ENCODE measurements around the gene NCR2. TPM values are rescaled to one million over a fixed set of nuclear protein-coding genes. Genes with fewer than 3 reads are reported as not detected.

NCR2 gene
- total and polyA plus RNA-seq, 3 experiments from 2014 or later = not detected

GRCh38 chr6:41352396-41352795 lies 17.0 kb downstream of the NCR2 start:
- no peaks in the 10 kb centered on the region for H3K4me1 ChIP-seq (ENCODE audit: insufficient read depth, low read length)
- H3K27me3 ChIP-seq (ENCODE audit: insufficient read depth, low read length, poor library complexity, severe bottlenecking) = no peaks in the 10 kb centered on the region
- Mint-ChIP-seq H3K27ac (no peak overlapping the region), H3K4me3 (no peak overlapping the region), H3K36me3 (peaks cover 0 to 4% (median 2%) of the 10 kb centered on the region in 3 donors), H3K4me1 (no peaks in the 10 kb centered on the region), H3K9me3 (peaks cover 0 to 4% (median 0%) of the 10 kb centered on the region in 5 donors), H3K27me3 (peaks cover 11 to 25% of the 10 kb centered on the region in 2 donors)
- ChIA-PET CTCF (interaction anchor here (0.8 to 1.2 kb wide), 2 partner anchors 16 to 18 kb away, joined by 3 to 5 read pairs; no protein-coding TSS in a partner anchor), POLR2A (no interaction called here)
- DNase-seq = no peak
- H3K9me3 ChIP-seq (ENCODE audit: low read length) = no peaks in the 10 kb centered on the region
- H3K36me3 ChIP-seq (ENCODE audit: insufficient read depth, low read length) = no peaks in the 10 kb centered on the region
- H3K4me3 ChIP-seq (ENCODE audit: low read length) = no peak overlapping the region
- no peak overlapping the region for H3K27ac ChIP-seq (ENCODE audit: low read depth, low read length)

GRCh38 chr6:41352907-41353306 lies 17.5 kb downstream of the NCR2 start:
- Histone ChIP-seq H3K4me1 (ENCODE audit: insufficient read depth, low read length) (no peaks in the 10 kb centered on the region), H3K27ac (ENCODE audit: low read depth, low read length) (no peak overlapping the region), H3K4me3 (ENCODE audit: low read length) (no peak overlapping the region), H3K27me3 (ENCODE audit: insufficient read depth, low read length, poor library complexity, severe bottlenecking) (no peaks in the 10 kb centered on the region), H3K9me3 (ENCODE audit: low read length) (no peaks in the 10 kb centered on the region), H3K36me3 (ENCODE audit: insufficient read depth, low read length) (no peaks in the 10 kb centered on the region)
- Mint-ChIP-seq H3K27me3 (peaks cover 11 to 25% of the 10 kb centered on the region in 2 donors), H3K4me3 (no peak overlapping the region), H3K36me3 (peaks cover 0 to 4% (median 2%) of the 10 kb centered on the region in 3 donors), H3K9me3 (peaks cover 0 to 4% (median 0%) of the 10 kb centered on the region in 5 donors), H3K4me1 (no peaks in the 10 kb centered on the region), H3K27ac (no peak overlapping the region)
- DNase-seq = no peak
- ChIA-PET POLR2A (no interaction called here), CTCF (interaction anchor here (1.2 kb wide), 1 partner anchor 19 kb away, joined by 3 read pairs; no protein-coding TSS in a partner anchor)

GRCh38 chr6:41353333-41353732 lies 17.9 kb downstream of the NCR2 start:
- H3K27ac Mint-ChIP-seq = no peak overlapping the region
- POLR2A ChIA-PET = interaction anchor here (1.1 kb wide), 1 partner anchor 20 kb away, joined by 3 read pairs; no protein-coding TSS in a partner anchor
- H3K27ac ChIP-seq (ENCODE audit: low read depth, low read length) = no peak overlapping the region
- no peaks in the 10 kb centered on the region for H3K9me3 ChIP-seq (ENCODE audit: low read length)
- CTCF ChIA-PET = interaction anchor here (1.2 kb wide), 1 partner anchor 19 kb away, joined by 3 read pairs; no protein-coding TSS in a partner anchor
- H3K4me1 Mint-ChIP-seq = no peaks in the 10 kb centered on the region
- peaks cover 0 to 4% (median 2%) of the 10 kb centered on the region in 3 donors for H3K36me3 Mint-ChIP-seq
- H3K27me3 ChIP-seq (ENCODE audit: insufficient read depth, low read length, poor library complexity, severe bottlenecking) = no peaks in the 10 kb centered on the region
- DNase-seq = no peak
- no peak overlapping the region for H3K4me3 ChIP-seq (ENCODE audit: low read length)
- no peak overlapping the region for H3K4me3 Mint-ChIP-seq
- H3K9me3 Mint-ChIP-seq = peaks cover 0 to 4% (median 0%) of the 10 kb centered on the region in 5 donors
- H3K4me1 ChIP-seq (ENCODE audit: insufficient read depth, low read length) = no peaks in the 10 kb centered on the region
- peaks cover 11 to 25% of the 10 kb centered on the region in 2 donors for H3K27me3 Mint-ChIP-seq
- H3K36me3 ChIP-seq (ENCODE audit: insufficient read depth, low read length) = no peaks in the 10 kb centered on the region

- no peak overlapping the region for H3K4me3 ChIP-seq (ENCODE audit: low read length)
- H3K9me3 ChIP-seq (ENCODE audit: low read length) = peaks cover 10% of the 10 kb centered on the region
- H3K27me3 ChIP-seq (ENCODE audit: insufficient read depth, low read length, poor library complexity, severe bottlenecking) = no peaks in the 10 kb centered on the region
- H3K4me1 Mint-ChIP-seq = no peaks in the 10 kb centered on the region
- DNase-seq = no peak
- peaks cover 9 to 21% (median 18%) of the 10 kb centered on the region in 5 donors for H3K9me3 Mint-ChIP-seq
- no peak overlapping the region for H3K27ac Mint-ChIP-seq
- H3K27me3 Mint-ChIP-seq = peaks cover 6 to 10% of the 10 kb centered on the region in 2 donors
- no peaks in the 10 kb centered on the region for H3K36me3 ChIP-seq (ENCODE audit: insufficient read depth, low read length)
- no peaks in the 10 kb centered on the region for H3K4me1 ChIP-seq (ENCODE audit: insufficient read depth, low read length)
- peaks cover 2 to 17% (median 6%) of the 10 kb centered on the region in 3 donors for H3K36me3 Mint-ChIP-seq
- no peak overlapping the region for H3K4me3 Mint-ChIP-seq
- CTCF ChIA-PET = no interaction called here
- POLR2A ChIA-PET = no interaction called here
- no peak overlapping the region for H3K27ac ChIP-seq (ENCODE audit: low read depth, low read length)
These were observed 20.5 kb downstream of the NCR2 start for GRCh38 chr6:41355952-41356351.

GRCh38 chr6:41356825-41357224 lies 21.4 kb downstream of the NCR2 start:
- Mint-ChIP-seq H3K9me3 (peaks cover 17 to 30% (median 26%) of the 10 kb centered on the region in 5 donors), H3K36me3 (peaks cover 2 to 26% (median 6%) of the 10 kb centered on the region in 3 donors), H3K27me3 (peaks cover 6 to 15% of the 10 kb centered on the region in 2 donors), H3K4me1 (no peaks in the 10 kb centered on the region), H3K4me3 (no peak overlapping the region), H3K27ac (no peak overlapping the region)
- ChIA-PET POLR2A (no interaction called here), CTCF (no interaction called here)
- peaks cover 10% of the 10 kb centered on the region for H3K9me3 ChIP-seq (ENCODE audit: low read length)
- no peak overlapping the region for H3K27ac ChIP-seq (ENCODE audit: low read depth, low read length)
- H3K27me3 ChIP-seq (ENCODE audit: insufficient read depth, low read length, poor library complexity, severe bottlenecking) = no peaks in the 10 kb centered on the region
- H3K36me3 ChIP-seq (ENCODE audit: insufficient read depth, low read length) = no peaks in the 10 kb centered on the region
- no peak for DNase-seq
- H3K4me1 ChIP-seq (ENCODE audit: insufficient read depth, low read length) = no peaks in the 10 kb centered on the region
- H3K4me3 ChIP-seq (ENCODE audit: low read length) = no peak overlapping the region

GRCh38 chr6:41358503-41358902 lies 23.1 kb downstream of the NCR2 start:
- Mint-ChIP-seq H3K36me3 (peaks cover 2 to 31% (median 10%) of the 10 kb centered on the region in 3 donors), H3K9me3 (peaks cover 22 to 36% (median 32%) of the 10 kb centered on the region in 5 donors), H3K27me3 (peaks cover 6 to 19% of the 10 kb centered on the region in 2 donors), H3K4me3 (no peak overlapping the region), H3K27ac (no peak overlapping the region), H3K4me1 (no peaks in the 10 kb centered on the region)
- Histone ChIP-seq H3K9me3 (ENCODE audit: low read length) (peaks cover 10% of the 10 kb centered on the region), H3K27me3 (ENCODE audit: insufficient read depth, low read length, poor library complexity, severe bottlenecking) (no peaks in the 10 kb centered on the region), H3K4me1 (ENCODE audit: insufficient read depth, low read length) (no peaks in the 10 kb centered on the region), H3K27ac (ENCODE audit: low read depth, low read length) (no peak overlapping the region), H3K4me3 (ENCODE audit: low read length) (no peak overlapping the region), H3K36me3 (ENCODE audit: insufficient read depth, low read length) (no peaks in the 10 kb centered on the region)
- no peak for DNase-seq
- POLR2A ChIA-PET = no interaction called here
- CTCF ChIA-PET = no interaction called here

GRCh38 chr6:41359617-41360313 lies 24.4 kb downstream of the NCR2 start:
- no peak for DNase-seq

GRCh38 chr6:41360314-41360685 lies 24.9 kb downstream of the NCR2 start:
- Mint-ChIP-seq H3K4me1 (no peaks in the 10 kb centered on the region), H3K9me3 (peaks cover 22 to 36% (median 32%) of the 10 kb centered on the region in 5 donors), H3K27me3 (peaks cover 10 to 27% of the 10 kb centered on the region in 2 donors), H3K4me3 (no peak overlapping the region), H3K27ac (no peak overlapping the region), H3K36me3 (peaks cover 2 to 31% (median 10%) of the 10 kb centered on the region in 3 donors)
- Histone ChIP-seq H3K4me1 (ENCODE audit: insufficient read depth, low read length) (no peaks in the 10 kb centered on the region), H3K4me3 (ENCODE audit: low read length) (no peak overlapping the region), H3K36me3 (ENCODE audit: insufficient read depth, low read length) (no peaks in the 10 kb centered on the region), H3K27me3 (ENCODE audit: insufficient read depth, low read length, poor library complexity, severe bottlenecking) (no peaks in the 10 kb centered on the region), H3K27ac (ENCODE audit: low read depth, low read length) (no peak overlapping the region), H3K9me3 (ENCODE audit: low read length) (peaks cover 10% of the 10 kb centered on the region)
- ChIA-PET POLR2A (no interaction called here), CTCF (interaction anchor here (1.2 kb wide), 1 partner anchor 8 kb away, joined by 3 read pairs; no protein-coding TSS in a partner anchor)
- no peak for DNase-seq

More at GRCh38 chr6:41359617-41360313, 24.4 kb downstream of the NCR2 start:
- Mint-ChIP-seq H3K4me1 (no peaks in the 10 kb centered on the region), H3K9me3 (peaks cover 22 to 36% (median 32%) of the 10 kb centered on the region in 5 donors), H3K4me3 (no peak overlapping the region), H3K27me3 (peaks cover 10 to 24% of the 10 kb centered on the region in 2 donors), H3K36me3 (peaks cover 2 to 31% (median 10%) of the 10 kb centered on the region in 3 donors), H3K27ac (no peak overlapping the region)
- peaks cover 10% of the 10 kb centered on the region for H3K9me3 ChIP-seq (ENCODE audit: low read length)
- POLR2A ChIA-PET = no interaction called here
- no peak overlapping the region for H3K27ac ChIP-seq (ENCODE audit: low read depth, low read length)
- no peaks in the 10 kb centered on the region for H3K27me3 ChIP-seq (ENCODE audit: insufficient read depth, low read length, poor library complexity, severe bottlenecking)
- CTCF ChIA-PET = interaction anchor here (1.2 kb wide), 1 partner anchor 8 kb away, joined by 3 read pairs; no protein-coding TSS in a partner anchor
- H3K4me3 ChIP-seq (ENCODE audit: low read length) = no peak overlapping the region
- no peaks in the 10 kb centered on the region for H3K36me3 ChIP-seq (ENCODE audit: insufficient read depth, low read length)
- H3K4me1 ChIP-seq (ENCODE audit: insufficient read depth, low read length) = no peaks in the 10 kb centered on the region

All from CD8-positive, alpha-beta memory T cell (primary cell).